Stimulated activated CD4-positive, alpha-beta T cell treated with anti-CD3 and anti-CD28 coated beads, Interleukin-1b, Interleukin-23, amount 100 ng/mL, for 48 hours (primary cell): Measurements from ENCODE around the gene HUNK.
A peak's percentile ranks its signal among the peaks of the same experiment; 100 is the strongest.
"Not testable (repeated sequence)": the region's sequence is repeated elsewhere in the genome, so short reads cannot be mapped to it uniquely, and the experiment has no call there.

Experiments used
- DNase-seq: peaks from one replicate; pipeline ENCODE4 v3.0.0-alpha.2; 2020

Gene HUNK

DNA sequence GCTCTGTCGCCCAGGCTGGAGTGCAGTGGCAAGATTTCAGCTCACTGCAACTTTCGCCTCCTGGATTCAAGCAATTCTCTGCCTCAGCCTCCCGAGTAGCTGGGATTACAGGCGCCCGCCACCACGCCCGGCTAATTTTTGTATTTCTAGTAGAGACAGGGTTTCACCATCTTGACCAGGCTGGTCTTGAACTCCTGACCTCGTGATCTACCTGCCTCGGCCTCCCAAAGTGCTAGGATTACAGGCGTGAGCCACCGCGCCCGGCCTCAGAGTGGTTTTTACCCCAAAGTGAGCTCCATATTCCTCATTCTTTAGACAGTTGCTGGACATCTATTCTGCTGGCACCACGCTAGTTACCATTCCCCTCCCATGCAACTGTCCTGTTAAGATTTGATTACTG, 1.4 kb upstream of the HUNK start:
- not testable (repeated sequence) for DNase-seq

DNA sequence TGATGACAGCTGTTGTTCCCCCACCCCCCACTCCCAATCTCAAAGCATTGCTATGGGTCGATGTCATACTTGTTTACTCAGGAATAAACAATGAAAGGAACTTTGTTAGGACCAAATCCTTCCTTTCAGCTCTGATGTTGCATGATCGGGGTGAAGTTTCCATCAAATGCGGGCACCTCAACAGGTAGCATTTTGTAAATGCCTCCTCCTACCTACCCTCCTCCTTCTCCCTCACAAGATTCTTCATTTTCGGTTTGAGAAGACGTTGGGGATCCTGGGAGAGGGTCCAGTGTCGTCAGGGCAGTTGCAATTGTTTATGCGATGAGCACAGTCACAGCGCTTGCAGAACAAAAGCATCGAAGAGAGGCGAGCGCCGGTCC, 758 bp upstream of the HUNK start:
- no peak for DNase-seq

DNA sequence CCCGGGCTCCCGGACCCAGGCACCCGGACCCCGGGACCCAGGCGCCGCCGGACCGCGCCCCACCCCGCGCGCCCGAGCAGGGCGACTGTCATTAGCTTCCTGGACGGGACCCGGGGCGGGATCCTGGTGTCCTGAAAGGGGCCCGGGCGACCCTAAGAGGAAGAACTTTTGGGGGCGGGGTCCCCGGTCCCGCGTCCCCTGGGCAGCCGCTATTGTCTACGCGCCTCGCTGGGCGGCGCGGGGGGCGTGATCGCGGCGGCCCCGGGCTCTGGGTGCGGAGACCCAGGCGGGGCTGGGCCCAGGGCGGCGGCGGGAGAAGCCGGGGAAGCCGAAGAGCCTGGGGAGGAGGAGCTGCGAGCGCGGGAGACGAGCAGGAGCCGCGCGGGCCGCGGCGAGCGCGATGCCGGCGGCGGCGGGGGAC, 465 bp downstream of the HUNK start:
- DNase-seq: no peak

DNA sequence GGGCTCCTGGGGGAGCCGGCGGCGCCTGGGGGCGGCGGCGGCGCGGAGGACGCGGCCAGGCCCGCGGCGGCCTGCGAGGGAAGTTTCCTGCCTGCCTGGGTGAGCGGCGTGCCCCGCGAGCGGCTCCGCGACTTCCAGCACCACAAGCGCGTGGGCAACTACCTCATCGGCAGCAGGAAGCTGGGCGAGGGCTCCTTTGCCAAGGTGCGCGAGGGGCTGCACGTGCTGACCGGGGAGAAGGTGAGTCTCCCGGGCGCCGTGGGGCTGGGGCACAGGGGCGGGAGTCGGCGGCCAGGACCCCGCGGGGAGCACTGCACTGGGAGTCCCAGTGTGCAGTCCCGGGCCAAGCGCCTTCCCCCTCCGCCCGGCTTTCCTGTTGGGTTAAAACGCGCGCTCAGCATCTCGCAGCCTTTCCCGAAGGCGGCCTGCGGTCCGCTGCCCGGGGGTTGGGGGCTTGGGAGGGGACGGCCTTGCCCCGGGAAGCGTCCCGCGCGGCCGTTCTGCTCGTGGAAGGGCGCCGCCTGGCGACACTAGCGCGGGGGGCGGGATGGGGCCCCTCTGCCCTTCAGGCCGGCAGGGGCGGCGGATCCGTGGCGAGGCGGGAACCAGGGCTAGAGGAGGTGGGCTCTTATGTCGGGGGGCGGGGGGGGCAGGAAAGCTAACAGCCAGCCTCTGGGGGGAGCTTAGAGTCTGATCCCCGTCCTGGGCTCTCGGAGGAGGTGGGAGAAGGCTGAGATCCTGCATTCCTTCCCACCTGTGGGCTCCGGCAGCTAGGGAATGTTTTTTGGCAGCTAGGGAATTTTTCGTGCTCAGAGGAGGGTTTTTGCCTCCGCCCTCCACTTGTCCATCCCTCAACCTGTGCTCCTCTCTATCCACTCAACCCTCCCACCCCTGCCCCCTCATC, 1.1 kb downstream of the HUNK start:
- DNase-seq: peak; percentile 47

DNA sequence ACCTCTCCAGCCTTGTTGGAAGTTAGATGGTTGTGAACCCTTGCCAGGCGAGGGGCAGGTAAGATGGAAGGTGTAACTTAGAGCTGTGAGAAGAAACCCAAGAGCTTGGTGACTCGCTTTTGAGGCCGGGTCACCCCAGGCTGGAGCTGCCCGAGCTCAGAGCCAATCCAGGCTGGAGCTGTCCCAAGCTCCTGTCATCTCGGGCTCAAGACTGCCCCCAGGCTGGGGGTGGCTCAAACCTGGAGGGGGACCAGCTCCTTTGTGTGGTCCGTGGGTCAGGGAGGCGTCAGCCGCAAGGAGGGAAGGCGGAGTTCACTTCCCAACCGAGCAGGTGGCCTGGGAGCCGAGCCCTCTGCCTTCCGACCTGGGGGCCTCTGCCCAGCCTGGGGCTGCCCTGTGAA, 2.0 kb downstream of the HUNK start:
- no peak for DNase-seq

DNA sequence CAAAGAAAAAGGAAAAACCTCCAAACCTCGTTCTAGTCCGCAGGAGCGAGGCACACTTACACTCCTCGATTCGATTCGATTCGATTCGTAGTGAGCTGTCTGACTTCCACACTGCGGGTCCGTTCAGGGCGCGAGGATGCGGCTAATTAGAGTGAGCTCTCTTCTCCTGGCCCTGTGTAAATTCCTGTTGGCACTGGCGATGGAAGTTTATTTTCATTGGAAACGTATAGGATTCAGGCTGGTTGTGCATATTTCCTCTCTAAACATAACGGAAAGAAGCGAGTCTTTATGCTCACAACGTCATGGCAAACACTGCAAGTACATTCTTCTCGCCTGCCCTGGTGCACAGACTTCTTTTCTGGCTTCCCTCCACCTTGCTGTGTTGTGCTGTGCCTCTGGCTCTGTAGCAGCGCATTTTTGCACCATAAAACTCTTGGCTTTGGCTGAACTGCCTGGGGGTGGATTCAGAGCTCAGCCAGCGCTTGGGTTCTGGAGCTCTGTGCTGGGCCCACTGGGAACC, 2.7 kb downstream of the HUNK start:
- DNase-seq: no peak

DNA sequence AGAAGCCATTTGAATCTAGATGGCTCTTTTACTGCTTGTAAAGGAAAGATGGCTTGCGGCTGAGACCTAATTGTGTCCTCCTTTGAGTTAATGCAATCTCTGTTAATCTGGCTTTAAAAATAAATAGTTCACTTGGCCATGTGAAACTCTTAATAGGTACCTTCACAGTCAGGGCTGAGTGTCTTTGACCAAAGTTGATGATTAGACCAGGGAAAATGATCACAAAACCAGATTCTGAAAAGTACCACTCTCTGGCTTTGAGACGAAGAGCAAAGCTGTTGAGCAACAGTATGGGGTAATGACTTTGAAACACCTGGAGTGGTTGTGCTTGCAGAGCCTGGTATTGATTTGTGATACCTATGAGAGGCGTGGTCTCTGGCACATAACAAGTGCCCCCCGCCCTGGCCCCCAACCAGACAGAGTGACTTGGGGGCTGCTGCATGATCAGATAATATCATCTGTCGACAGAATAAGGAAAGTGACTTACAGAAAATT, 4.7 kb downstream of the HUNK start:
- DNase-seq: no peak

DNA sequence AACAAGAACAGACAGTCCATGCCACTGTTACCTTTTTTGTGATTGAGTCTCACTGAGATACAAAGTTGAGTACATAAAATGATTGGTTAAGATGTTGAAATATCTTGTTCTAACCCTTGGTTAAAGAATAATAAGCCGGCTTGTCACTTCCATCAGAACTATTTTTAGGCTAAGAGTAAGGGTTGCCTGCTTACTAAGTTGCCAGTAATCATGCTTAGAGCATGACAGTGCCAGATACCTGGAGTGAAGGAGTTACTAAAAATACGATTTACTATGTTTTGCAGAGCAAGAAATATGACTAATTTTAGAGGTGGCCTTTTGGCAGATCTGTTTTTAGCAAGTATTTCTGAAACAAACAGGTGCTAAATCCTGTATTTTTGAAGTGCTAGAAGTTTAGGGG, 6.0 kb downstream of the HUNK start:
- no peak for DNase-seq

DNA sequence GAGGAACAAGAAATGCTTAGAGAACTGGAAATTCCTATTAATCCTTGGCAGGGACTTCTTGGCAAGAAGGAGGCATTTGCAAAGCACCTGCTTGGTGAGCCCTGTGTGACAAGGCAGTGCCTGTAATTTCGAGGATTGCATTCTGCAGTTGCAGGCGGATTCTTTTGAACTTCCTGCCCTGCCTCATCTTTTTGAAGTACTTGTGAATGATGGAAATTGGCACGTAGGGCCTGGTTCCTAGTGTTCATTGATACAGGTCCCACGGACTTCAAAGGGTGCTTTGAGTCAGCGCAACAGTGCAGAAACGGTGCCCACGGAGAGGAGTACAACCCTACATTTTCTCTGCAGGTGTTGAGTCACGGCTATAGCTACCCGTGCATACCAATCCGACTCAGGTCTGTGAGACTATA, 6.4 kb downstream of the HUNK start:
- DNase-seq: no peak

DNA sequence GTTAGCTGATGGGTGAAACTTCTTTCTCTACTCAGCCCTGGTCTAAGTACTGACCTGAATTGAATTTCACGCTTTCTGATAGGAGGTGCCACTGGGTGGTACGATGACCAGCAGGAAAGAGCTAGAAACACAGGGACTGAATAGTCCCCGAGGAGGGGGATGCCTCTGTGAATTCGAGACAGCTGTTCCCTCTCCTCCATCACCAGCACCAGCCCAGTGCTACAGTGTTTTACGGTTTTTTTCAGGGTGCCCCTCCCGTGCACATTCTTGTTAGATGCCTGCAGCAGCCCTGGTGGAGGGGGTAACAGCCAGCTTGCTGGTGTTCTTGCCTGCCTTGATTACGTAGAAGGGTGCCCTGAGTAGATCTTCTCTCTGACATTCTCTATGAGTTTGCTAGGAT, 7.1 kb downstream of the HUNK start:
- DNase-seq: no peak

DNA sequence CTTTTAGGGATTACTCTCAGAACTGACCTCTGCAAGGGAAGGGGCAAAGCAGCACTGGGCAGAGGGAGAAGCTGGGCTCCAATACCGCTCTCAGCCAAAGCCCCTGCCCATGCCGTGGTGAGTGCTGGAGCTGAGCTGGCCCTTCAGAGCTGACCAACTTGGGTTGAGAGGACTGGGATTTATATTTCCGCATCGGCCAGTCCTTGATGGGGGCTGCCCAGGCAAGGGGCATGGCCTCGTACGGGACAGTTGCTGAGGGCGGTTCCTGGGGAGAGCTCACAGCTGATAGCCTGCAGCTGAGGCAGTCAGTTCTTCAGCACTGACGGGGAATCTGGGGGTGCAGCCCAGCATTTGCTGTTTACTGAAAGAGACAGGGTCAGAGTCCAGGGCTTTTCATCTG, 8.0 kb downstream of the HUNK start:
- no peak for DNase-seq

DNA sequence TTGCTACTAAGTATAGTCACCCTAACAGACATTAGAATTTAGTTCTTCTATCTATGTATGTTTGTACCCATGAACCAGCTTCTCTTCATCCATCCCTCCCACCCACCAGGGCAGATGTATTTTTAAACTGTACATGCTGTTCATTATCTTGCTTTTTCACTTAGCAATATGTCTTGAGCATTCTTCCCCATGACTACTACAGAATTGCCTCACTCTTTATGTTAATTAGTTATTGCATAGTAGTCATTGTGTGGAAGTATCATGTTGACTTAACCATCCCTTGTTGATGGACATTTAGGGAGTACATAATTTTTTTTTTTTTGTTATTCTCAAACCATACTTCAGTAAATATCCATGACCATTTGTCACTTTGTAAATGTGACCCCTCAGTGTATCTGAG, 9.9 kb downstream of the HUNK start:
- no peak for DNase-seq

DNA sequence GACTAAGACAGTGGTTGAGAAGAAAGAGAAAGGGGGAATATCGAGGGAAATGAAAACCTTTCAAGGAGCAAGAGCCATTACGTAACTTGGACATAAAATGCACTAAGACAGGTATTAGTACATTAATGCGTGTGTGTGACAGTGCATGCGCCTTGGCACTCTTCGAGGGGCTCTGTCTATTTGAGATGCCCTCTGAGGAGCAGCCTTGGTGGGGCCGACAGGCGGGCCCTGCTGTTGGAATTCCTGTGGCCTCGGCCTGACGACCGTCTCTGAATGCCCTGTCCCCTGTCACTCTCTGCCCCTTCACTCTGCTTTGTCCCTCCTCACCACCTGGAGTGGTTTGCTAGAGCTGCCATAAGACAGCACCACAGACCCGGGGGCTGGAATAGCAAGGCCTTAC, 12.3 kb downstream of the HUNK start:
- no peak for DNase-seq

DNA sequence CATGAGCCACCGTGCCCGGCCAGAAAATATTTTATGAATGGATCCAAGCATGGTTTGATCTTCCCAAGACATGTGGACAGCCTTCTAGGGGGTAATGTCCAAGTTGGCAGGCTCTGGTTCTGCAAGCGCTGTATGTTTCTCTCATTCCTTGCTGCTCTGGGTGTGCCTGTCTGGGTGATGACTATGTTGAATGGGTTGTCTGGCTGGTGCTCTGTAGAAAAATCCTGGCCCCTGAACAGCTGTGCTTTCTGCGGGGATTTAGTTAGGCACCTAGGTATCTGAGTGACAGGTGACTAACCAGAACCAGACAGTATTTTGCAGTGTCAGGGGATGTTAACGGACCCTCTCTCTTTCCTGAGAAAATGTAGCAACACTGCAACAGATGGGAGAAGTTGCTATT, 14.1 kb downstream of the HUNK start:
- DNase-seq: no peak

DNA sequence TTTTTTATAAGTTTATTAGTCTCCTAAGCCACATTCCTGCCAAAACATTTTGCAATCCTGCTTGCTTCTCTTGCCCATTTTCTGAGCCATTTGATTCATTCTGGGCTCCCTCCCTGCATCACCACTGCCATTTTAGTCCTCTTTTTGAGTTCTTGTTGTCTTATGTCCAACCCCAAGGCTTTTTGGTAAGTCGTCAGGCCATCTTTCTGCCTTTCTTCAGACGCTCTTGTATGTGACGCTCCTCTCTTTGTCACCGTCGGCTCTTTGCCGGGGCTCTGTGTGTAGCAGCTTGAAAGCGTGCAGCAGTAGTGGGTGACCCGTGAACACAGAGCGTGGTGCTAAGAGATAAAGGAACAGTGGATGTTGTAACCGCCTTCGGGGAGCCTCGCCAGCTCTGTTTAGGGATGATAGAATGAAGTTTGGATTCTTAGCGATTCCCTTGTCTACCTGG, 14.6 kb downstream of the HUNK start:
- no peak for DNase-seq

DNA sequence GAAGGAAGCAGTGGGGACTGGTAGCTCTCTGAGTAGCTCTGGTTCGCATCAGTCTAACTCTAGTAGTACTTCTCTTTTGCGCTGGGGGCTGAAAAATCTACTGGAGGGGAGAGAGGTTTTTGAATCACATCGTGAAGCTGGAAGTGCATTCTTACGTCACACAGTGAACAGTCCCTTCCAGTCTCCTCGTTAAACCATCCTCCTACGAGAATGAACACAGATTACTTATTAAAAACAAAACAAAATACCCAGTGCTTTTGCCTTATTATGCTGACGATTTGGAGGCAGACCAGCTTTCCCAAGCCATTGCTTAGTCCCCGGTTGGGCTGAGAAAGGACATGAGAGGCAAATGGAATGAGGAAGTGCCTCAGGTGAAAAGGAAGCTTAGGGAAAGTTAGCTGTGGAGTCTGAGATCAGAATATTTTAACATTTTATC, 16.1 kb downstream of the HUNK start:
- no peak for DNase-seq

DNA sequence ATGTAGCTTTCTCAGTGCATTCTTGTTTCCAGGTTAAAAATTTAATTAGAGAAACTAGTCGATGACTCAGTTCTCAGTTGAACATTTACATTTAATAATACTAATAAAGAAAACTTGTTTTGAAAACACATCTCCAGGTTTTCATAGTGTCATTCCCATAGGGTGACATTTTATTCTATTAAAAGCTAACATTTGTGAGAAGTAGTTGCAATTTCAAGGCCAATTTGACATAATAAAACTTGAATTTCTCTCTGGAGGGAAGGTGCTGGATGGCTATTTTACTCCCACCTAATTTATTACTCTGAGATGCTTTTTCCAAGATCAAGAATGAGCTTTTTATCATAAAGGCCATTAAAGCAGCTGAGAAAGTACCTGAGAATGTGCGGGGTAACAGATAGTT, 16.6 kb downstream of the HUNK start:
- no peak for DNase-seq

DNA sequence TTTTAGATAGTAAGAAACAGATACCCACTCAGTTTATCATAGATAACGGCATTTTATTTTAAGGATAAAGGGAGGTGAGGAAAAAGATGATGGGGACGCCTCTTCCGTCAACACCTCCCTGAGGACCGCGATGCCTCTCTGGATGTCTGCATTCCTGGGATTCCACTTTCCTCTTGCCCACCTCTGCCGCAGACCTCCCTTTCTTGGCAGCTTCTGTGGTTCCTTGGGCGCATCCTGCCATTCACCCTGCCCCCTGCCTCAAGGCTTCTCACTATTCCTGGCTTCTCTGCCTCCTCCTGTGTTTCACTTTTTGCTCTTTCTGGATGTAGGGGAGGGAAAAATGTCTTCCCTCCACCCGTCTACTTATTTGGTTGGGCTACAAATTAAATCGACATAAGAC, 19.9 kb downstream of the HUNK start:
- DNase-seq: no peak

DNA sequence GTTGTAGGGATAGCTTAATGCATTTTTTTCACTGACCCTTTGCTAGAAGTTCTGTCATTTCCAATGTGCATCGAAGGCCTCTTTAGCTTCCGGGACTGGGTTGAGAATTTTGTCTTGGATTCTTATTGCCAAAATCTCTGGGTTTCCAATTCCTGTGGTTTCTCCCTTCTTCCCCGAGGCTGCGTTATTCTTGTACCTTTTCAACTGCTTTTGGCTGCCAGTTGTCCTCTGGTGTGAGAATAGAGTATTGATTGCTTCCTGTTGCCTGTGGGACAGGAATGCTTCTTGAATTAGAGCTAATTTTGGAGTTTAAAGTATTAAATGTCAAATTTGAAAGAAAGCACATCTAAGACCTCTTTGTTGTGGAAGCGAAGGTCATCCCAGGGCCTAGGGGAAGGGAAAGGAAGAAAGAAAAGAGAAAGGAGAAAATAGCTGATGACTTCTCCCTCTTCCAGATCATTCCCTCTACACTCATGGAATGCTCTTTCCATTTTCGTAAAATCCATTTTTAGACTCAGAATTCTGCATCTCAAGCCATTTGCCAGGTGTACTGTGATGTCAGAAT, 21.1 kb downstream of the HUNK start:
- no peak for DNase-seq

DNA sequence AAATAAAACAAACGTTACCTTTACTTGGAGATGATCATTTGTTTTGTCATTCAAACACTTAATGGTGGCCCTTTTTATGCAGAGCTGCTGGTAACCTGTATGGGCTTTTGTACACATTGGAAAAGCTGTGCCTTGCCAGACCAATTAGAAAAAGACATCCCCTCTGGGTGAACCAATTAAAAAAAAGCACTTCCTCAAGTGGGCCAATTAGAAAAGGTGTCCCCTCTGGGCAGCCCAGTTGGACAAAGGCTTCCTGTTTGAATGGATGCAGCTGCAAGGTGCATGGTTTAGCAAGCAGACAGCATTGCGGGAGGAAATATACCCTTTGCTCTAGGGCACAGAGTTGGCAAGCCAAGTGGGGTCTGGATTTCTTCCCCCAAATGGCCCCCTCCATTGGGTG, 21.6 kb downstream of the HUNK start:
- no peak for DNase-seq

DNA sequence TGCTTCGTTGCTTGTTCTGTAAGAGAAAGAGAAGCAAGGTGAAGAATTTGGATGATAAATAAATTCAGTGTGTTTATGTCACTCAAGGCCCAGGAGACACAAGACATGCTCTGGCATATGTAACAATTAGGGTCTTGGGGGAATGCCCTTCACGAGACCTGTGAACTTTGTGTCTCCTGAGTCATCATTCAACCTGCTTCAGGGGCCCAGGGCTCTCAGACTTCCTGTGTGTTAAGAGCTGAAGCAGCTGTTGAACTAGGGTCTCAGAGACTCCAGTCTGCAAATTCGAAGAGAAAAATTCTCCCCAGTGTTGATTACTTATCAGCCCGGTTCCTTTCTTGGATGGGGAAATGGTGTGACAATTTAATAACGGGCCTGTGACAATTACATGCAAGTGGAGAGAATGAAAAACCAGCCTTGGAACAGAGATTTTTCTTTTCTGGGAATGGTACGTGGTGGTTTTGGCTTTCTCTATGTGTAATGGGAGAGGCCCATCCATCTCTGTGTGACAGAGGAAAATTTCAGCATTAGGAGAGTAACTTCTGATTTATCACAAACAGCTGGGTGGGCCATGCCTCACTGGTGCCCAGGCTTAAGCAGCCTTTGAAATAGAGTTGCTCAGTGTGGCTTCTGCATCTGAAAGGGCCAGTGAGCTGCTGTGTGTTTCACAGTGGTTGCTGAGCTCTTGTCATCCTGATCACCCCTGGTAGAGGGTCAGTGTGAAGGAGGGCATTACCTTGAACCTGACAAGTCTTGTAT, 22.4 kb downstream of the HUNK start:
- no peak for DNase-seq

DNA sequence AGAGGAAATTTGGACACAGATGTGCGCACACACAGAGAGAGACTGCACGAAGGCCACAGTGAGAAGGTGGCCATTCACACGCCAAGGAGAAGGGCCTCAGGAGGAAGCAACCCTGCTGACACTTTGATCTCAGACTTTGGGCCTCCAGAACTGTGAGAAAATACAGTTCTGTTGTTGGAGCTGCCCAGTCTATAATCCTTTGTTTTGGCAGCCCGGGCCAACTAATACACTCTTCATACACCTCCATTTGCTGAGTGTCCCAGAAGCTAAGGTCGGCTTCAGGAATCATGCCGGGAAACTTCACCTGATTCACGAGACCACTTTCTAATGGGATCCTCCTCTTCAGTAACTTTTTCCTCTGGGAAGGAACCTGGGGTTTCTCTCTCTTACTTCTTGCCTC, 23.2 kb downstream of the HUNK start:
- DNase-seq: no peak

DNA sequence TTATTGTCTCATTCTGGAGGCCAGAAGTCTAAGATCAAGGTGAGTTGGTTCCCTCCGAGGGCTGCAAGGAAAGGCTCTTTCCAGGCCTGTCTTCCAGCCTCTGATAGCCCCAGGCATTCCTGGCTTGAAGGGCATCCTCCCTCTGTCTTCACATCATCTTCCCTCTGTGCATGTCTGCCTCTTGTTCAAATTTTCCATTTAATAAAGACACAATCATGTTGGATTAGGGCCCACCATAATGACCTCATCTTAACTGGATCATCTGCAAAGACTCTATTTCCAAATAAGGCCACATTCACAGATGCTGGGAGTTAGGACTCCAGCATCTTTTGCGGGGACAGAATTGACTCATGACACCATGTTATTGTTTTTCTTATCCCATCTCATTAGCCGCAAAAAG, 24.5 kb downstream of the HUNK start:
- DNase-seq: no peak
